ENCODE results near the gene LEPR. TPM values are rescaled to one million over a fixed set of nuclear protein-coding genes. Genes with fewer than 3 reads are reported as not detected.

LEPR gene
- total RNA-seq, 1 experiment from 2014 or later = 1.9 TPM

- H3K27ac Mint-ChIP-seq (ENCODE audit: unreplicated experiment) = no peak overlapping the region
- H3K27me3 Mint-ChIP-seq (ENCODE audit: insufficient read depth, unreplicated experiment) = no peaks in the 10 kb centered on the region
- peaks cover 5% of the 10 kb centered on the region for H3K36me3 Mint-ChIP-seq (ENCODE audit: insufficient read depth, unreplicated experiment)
- H3K4me1 Mint-ChIP-seq (ENCODE audit: low read depth, unreplicated experiment) = no peaks in the 10 kb centered on the region
- no peak overlapping the region for H3K4me3 Mint-ChIP-seq (ENCODE audit: unreplicated experiment)
- Histone ChIP-seq H3K4me3 (ENCODE audit: low read depth, low read length) (no peak overlapping the region), H3K27me3 (replicated peaks; ENCODE audit: control insufficient read depth, insufficient read depth, low read length) (no peaks in the 10 kb centered on the region), H3K9me3 (no peaks in the 10 kb centered on the region), H3K4me1 (no peaks in the 10 kb centered on the region), H3K36me3 (ENCODE audit: control insufficient read depth, insufficient read depth, low read length) (no peaks in the 10 kb centered on the region)
- ChIA-PET POLR2A (no interaction called here), CTCF (no interaction called here)
- H3K9me3 Mint-ChIP-seq (ENCODE audit: unreplicated experiment) = no peaks in the 10 kb centered on the region
- intact Hi-C loops (cut with micrococcal nuclease; ENCODE audit: unreplicated experiment) = no loop called here
- TF ChIP-seq, protein P1, sequence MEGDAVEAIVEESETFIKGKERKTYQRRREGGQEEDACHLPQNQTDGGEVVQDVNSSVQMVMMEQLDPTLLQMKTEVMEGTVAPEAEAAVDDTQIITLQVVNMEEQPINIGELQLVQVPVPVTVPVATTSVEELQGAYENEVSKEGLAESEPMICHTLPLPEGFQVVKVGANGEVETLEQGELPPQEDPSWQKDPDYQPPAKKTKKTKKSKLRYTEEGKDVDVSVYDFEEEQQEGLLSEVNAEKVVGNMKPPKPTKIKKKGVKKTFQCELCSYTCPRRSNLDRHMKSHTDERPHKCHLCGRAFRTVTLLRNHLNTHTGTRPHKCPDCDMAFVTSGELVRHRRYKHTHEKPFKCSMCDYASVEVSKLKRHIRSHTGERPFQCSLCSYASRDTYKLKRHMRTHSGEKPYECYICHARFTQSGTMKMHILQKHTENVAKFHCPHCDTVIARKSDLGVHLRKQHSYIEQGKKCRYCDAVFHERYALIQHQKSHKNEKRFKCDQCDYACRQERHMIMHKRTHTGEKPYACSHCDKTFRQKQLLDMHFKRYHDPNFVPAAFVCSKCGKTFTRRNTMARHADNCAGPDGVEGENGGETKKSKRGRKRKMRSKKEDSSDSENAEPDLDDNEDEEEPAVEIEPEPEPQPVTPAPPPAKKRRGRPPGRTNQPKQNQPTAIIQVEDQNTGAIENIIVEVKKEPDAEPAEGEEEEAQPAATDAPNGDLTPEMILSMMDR (IDR thresholded peaks at IDR 0.05; ENCODE audit: insufficient read depth in 1 of 2, low read depth in 1 of 2, low read length in 1 of 2, severe bottlenecking in 1 of 2, unreplicated experiment in 1 of 2) = no peak
- BruUV-seq (replicated peaks) = no TSS peak
- no peak for DNase-seq
Measured at GRCh38 chr1:65392497-65392896, 28.0 kb upstream of the LEPR start.

GRCh38 chr1:65393347-65393746 lies 27.1 kb upstream of the LEPR start:
- TF ChIP-seq, protein P1 (IDR thresholded peaks at IDR 0.05; ENCODE audit: insufficient read depth in 1 of 2, low read depth in 1 of 2, low read length in 1 of 2, severe bottlenecking in 1 of 2, unreplicated experiment in 1 of 2) = no peak
- Mint-ChIP-seq H3K27me3 (ENCODE audit: insufficient read depth, unreplicated experiment) (no peaks in the 10 kb centered on the region), H3K4me3 (ENCODE audit: unreplicated experiment) (no peak overlapping the region), H3K9me3 (ENCODE audit: unreplicated experiment) (no peaks in the 10 kb centered on the region), H3K27ac (ENCODE audit: unreplicated experiment) (no peak overlapping the region), H3K4me1 (ENCODE audit: low read depth, unreplicated experiment) (no peaks in the 10 kb centered on the region), H3K36me3 (ENCODE audit: insufficient read depth, unreplicated experiment) (peaks cover 5% of the 10 kb centered on the region)
- BruUV-seq (replicated peaks) = no TSS peak
- Histone ChIP-seq H3K9me3 (no peaks in the 10 kb centered on the region), H3K36me3 (ENCODE audit: control insufficient read depth, insufficient read depth, low read length) (no peaks in the 10 kb centered on the region), H3K4me1 (no peaks in the 10 kb centered on the region), H3K27me3 (replicated peaks; ENCODE audit: control insufficient read depth, insufficient read depth, low read length) (no peaks in the 10 kb centered on the region), H3K4me3 (ENCODE audit: low read depth, low read length) (no peak overlapping the region)
- POLR2A ChIA-PET = no interaction called here
- CTCF ChIA-PET = no interaction called here
- no peak for DNase-seq
- intact Hi-C loops (cut with micrococcal nuclease; ENCODE audit: unreplicated experiment) = no loop called here

DNA sequence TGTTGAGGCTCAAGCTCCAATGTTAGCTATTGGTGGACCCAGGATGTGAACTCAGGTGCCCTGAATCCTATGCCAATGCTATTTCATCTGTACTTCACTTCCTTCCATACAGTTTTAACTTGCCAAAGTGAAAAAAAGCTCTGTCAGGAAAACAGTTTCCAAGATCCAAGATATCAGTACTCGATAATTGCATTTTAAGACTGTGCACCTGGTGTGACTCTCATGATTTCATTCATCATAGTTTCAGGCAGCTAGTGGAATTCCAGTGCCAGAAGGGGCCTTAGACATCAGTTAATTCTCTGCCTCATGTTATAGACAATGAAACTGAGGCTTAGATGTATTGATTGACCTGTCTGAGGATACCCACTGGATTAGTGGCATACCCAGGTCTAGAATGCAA lies 26.5 kb upstream of the LEPR start:
- DNase-seq = no peak
- H3K36me3 ChIP-seq (ENCODE audit: control insufficient read depth, insufficient read depth, low read length) = no peaks in the 10 kb centered on the region
- no peaks in the 10 kb centered on the region for H3K4me1 ChIP-seq
- no peaks in the 10 kb centered on the region for H3K27me3 ChIP-seq (replicated peaks; ENCODE audit: control insufficient read depth, insufficient read depth, low read length)
- intact Hi-C loops (cut with micrococcal nuclease; ENCODE audit: unreplicated experiment) = no loop called here
- no TSS peak for BruUV-seq (replicated peaks)
- Mint-ChIP-seq H3K9me3 (ENCODE audit: unreplicated experiment) (no peaks in the 10 kb centered on the region), H3K27me3 (ENCODE audit: insufficient read depth, unreplicated experiment) (no peaks in the 10 kb centered on the region), H3K27ac (ENCODE audit: unreplicated experiment) (no peak overlapping the region), H3K4me1 (ENCODE audit: low read depth, unreplicated experiment) (no peaks in the 10 kb centered on the region), H3K36me3 (ENCODE audit: insufficient read depth, unreplicated experiment) (peaks cover 5% of the 10 kb centered on the region), H3K4me3 (ENCODE audit: unreplicated experiment) (no peak overlapping the region)
- ChIA-PET CTCF (no interaction called here), POLR2A (no interaction called here)
- TF ChIP-seq, protein P1 (IDR thresholded peaks at IDR 0.05; ENCODE audit: insufficient read depth in 1 of 2, low read depth in 1 of 2, low read length in 1 of 2, severe bottlenecking in 1 of 2, unreplicated experiment in 1 of 2) = no peak
- no peak overlapping the region for H3K4me3 ChIP-seq (ENCODE audit: low read depth, low read length)
- no peaks in the 10 kb centered on the region for H3K9me3 ChIP-seq
